Measurements from ENCODE around the gene CRTC2.

Gene CRTC2

GRCh38 chr1:153951801-153952200 lies 6.6 kb downstream of the CRTC2 start:
- Histone ChIP-seq H3K4ac (ENCODE audit: low read depth, low read length) (no peak overlapping the region), H3K27ac (ENCODE audit: low read depth, low read length) (no peak overlapping the region), H2AK5ac (ENCODE audit: low read length) (no peak overlapping the region), H3K36me3 (ENCODE audit: control insufficient read depth, insufficient read depth, low read length) (peaks cover 16% of the 10 kb centered on the region), H2BK5ac (ENCODE audit: low read length) (no peak overlapping the region), H3K23ac (ENCODE audit: low read length) (no peak overlapping the region), H3K4me2 (ENCODE audit: low read length) (no peak overlapping the region), H4K8ac (ENCODE audit: low read depth, low read length) (no peak overlapping the region), H3K27me3 (ENCODE audit: insufficient read depth, low read length, poor library complexity) (no peaks in the 10 kb centered on the region), H3K56ac (ENCODE audit: low read length) (no peak overlapping the region), H3K79me2 (ENCODE audit: control insufficient read depth, insufficient read depth, low read length) (peaks cover 29% of the 10 kb centered on the region), H2BK15ac (replicated peaks; ENCODE audit: low read depth) (no peak overlapping the region), H2BK120ac (ENCODE audit: low read depth, low read length) (no peak overlapping the region), H3K18ac (ENCODE audit: low read length) (no peak overlapping the region), H4K5ac (ENCODE audit: low read length) (no peak overlapping the region), H3K9ac (ENCODE audit: low read length) (no peak overlapping the region), H3K4me3 (ENCODE audit: low read length) (no peak overlapping the region), H3K79me1 (ENCODE audit: low read length) (peaks cover 24% of the 10 kb centered on the region), H3K4me1 (ENCODE audit: control insufficient read depth, low read depth, low read length) (peaks cover 3% of the 10 kb centered on the region)
- WGBS (ENCODE audit: extremely low coverage, insufficient coverage, low lambda C conversion rate), result no CpG with 5 or more reads among the region's 2 CpGs
- DNase-seq, result no peak

GRCh38 chr1:153951183-153951582 lies 7.2 kb downstream of the CRTC2 start:
- Histone ChIP-seq H3K27me3 (ENCODE audit: insufficient read depth, low read length, poor library complexity) (no peaks in the 10 kb centered on the region), H3K4me3 (ENCODE audit: low read length) (no peak overlapping the region), H4K8ac (ENCODE audit: low read depth, low read length) (no peak overlapping the region), H3K4ac (ENCODE audit: low read depth, low read length) (no peak overlapping the region), H3K18ac (ENCODE audit: low read length) (no peak overlapping the region), H4K5ac (ENCODE audit: low read length) (no peak overlapping the region), H3K9ac (ENCODE audit: low read length) (no peak overlapping the region), H3K79me2 (ENCODE audit: control insufficient read depth, insufficient read depth, low read length) (peaks cover 23% of the 10 kb centered on the region), H2AK5ac (ENCODE audit: low read length) (no peak overlapping the region), H2BK5ac (ENCODE audit: low read length) (no peak overlapping the region), H3K36me3 (ENCODE audit: control insufficient read depth, insufficient read depth, low read length) (peaks cover 16% of the 10 kb centered on the region), H2BK15ac (replicated peaks; ENCODE audit: low read depth) (no peak overlapping the region), H3K27ac (ENCODE audit: low read depth, low read length) (no peak overlapping the region), H2BK120ac (ENCODE audit: low read depth, low read length) (no peak overlapping the region), H3K23ac (ENCODE audit: low read length) (no peak overlapping the region), H3K56ac (ENCODE audit: low read length) (no peak overlapping the region), H3K79me1 (ENCODE audit: low read length) (peaks cover 21% of the 10 kb centered on the region), H3K4me2 (ENCODE audit: low read length) (no peak overlapping the region), H3K4me1 (ENCODE audit: control insufficient read depth, low read depth, low read length) (no peaks in the 10 kb centered on the region)
- WGBS (ENCODE audit: extremely low coverage, insufficient coverage, low lambda C conversion rate), result no CpG with 5 or more reads among the region's 11 CpGs
- DNase-seq, result no peak

GRCh38 chr1:153946622-153947241 lies 11.7 kb downstream of the CRTC2 start, which contains the start of gene DENND4B:
Gene DENND4B, minus strand, starts transcription at chr1:153946718. Its CDS starts 2,344 bp downstream, at chr1:153944374.
- no peak within 1 kb of the TSS for H4K5ac ChIP-seq (ENCODE audit: low read length)
- H3K4me3 ChIP-seq (ENCODE audit: low read length), result peak within 1 kb of the TSS; percentile 85
- no peak within 1 kb of the TSS for H2BK120ac ChIP-seq (ENCODE audit: low read depth, low read length)
- peak within 1 kb of the TSS; percentile 15 for H3K23ac ChIP-seq (ENCODE audit: low read length)
- H3K4ac ChIP-seq (ENCODE audit: low read depth, low read length), result peak within 1 kb of the TSS; percentile 97
- H2BK15ac ChIP-seq (replicated peaks; ENCODE audit: low read depth), result no peak within 1 kb of the TSS
- H4K8ac ChIP-seq (ENCODE audit: low read depth, low read length), result no peak within 1 kb of the TSS
- peaks cover 8% of the 10 kb centered on the region for H3K36me3 ChIP-seq (ENCODE audit: control insufficient read depth, insufficient read depth, low read length)
- H2AK5ac ChIP-seq (ENCODE audit: low read length), result no peak within 1 kb of the TSS
- H3K27ac ChIP-seq (ENCODE audit: low read depth, low read length), result peak within 1 kb of the TSS; percentile 60
- peak; percentile 92 for DNase-seq
- WGBS (ENCODE audit: extremely low coverage, insufficient coverage, low lambda C conversion rate), result no CpG with 5 or more reads among the region's 28 CpGs
- H3K56ac ChIP-seq (ENCODE audit: low read length), result peak within 1 kb of the TSS; percentile 97
- no peaks in the 10 kb centered on the region for H3K4me1 ChIP-seq (ENCODE audit: control insufficient read depth, low read depth, low read length)
- no peaks in the 10 kb centered on the region for H3K27me3 ChIP-seq (ENCODE audit: insufficient read depth, low read length, poor library complexity)
- H2BK5ac ChIP-seq (ENCODE audit: low read length), result no peak within 1 kb of the TSS
- H3K79me2 ChIP-seq (ENCODE audit: control insufficient read depth, insufficient read depth, low read length), result peaks cover 8% of the 10 kb centered on the region
- peak within 1 kb of the TSS; percentile 95 for H3K4me2 ChIP-seq (ENCODE audit: low read length)
- H3K9ac ChIP-seq (ENCODE audit: low read length), result peak within 1 kb of the TSS; percentile 96
- peaks cover 14% of the 10 kb centered on the region for H3K79me1 ChIP-seq (ENCODE audit: low read length)
- peak within 1 kb of the TSS; percentile 97 for H3K18ac ChIP-seq (ENCODE audit: low read length)

DNA sequence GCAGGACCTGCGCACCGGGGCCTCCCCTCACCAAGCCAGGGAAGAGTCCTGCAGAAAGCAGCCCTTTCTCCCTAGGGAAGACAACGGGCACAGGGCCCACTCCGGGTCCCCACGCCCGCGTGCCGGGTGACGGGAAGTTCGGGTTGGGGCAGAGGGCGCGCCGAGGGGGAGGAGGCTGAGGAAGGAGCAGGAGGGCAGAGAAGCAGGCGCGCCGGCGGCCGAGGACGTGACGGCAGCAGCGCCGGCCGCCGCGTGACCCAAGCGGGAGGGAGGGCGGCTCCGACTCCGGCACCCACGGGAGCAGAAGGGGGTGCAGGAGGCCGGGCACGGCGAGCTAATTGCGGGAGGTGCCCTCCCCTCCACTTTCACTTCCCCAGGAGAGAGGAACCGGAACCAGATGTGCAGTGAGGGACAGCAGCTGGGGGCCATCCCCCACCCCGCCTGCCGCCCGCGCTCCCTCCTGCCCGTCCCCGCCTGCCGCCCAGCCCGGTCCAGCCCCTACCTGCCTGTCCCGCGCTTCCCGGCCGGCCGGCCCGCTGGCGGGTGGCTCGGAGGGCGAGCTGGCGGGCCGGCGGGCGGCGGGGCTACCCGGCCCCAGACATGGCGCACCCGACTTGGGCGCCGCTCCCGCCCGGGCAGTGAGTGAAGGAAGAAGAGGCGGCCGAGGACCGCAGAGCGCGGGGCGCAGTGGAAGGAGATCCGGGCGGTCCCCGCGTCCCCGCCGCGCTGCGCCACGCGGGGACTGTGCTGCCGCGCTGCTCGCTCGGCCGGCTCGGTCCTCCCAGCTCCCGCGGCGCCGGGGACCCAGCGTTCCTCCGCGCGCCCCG lies 12.4 kb downstream of the CRTC2 start:
- H3K4me2 ChIP-seq (ENCODE audit: low read length), result peak overlapping the region; percentile 95
- peak overlapping the region; percentile 85 for H3K4me3 ChIP-seq (ENCODE audit: low read length)
- peak overlapping the region; percentile 97 for H3K4ac ChIP-seq (ENCODE audit: low read depth, low read length)
- H4K8ac ChIP-seq (ENCODE audit: low read depth, low read length), result no peak overlapping the region
- WGBS (ENCODE audit: extremely low coverage, insufficient coverage, low lambda C conversion rate), result no CpG with 5 or more reads among the region's 95 CpGs
- H3K27me3 ChIP-seq (ENCODE audit: insufficient read depth, low read length, poor library complexity), result no peaks in the 10 kb centered on the region
- no peaks in the 10 kb centered on the region for H3K4me1 ChIP-seq (ENCODE audit: control insufficient read depth, low read depth, low read length)
- peak overlapping the region; percentile 96 for H3K9ac ChIP-seq (ENCODE audit: low read length)
- H2BK120ac ChIP-seq (ENCODE audit: low read depth, low read length), result no peak overlapping the region
- peak; percentile 54 for DNase-seq
- H2BK5ac ChIP-seq (ENCODE audit: low read length), result no peak overlapping the region
- H4K5ac ChIP-seq (ENCODE audit: low read length), result no peak overlapping the region
- no peak overlapping the region for H2BK15ac ChIP-seq (replicated peaks; ENCODE audit: low read depth)
- no peak overlapping the region for H2AK5ac ChIP-seq (ENCODE audit: low read length)
- H3K18ac ChIP-seq (ENCODE audit: low read length), result peak overlapping the region; percentile 97
- peak overlapping the region; percentile 97 for H3K56ac ChIP-seq (ENCODE audit: low read length)
- peaks cover 14% of the 10 kb centered on the region for H3K79me1 ChIP-seq (ENCODE audit: low read length)
- H3K36me3 ChIP-seq (ENCODE audit: control insufficient read depth, insufficient read depth, low read length), result peaks cover 7% of the 10 kb centered on the region
- H3K79me2 ChIP-seq (ENCODE audit: control insufficient read depth, insufficient read depth, low read length), result peaks cover 8% of the 10 kb centered on the region
- peak overlapping the region; percentile 60 for H3K27ac ChIP-seq (ENCODE audit: low read depth, low read length)
- peak overlapping the region; percentile 15 for H3K23ac ChIP-seq (ENCODE audit: low read length)

- Histone ChIP-seq H2BK120ac (ENCODE audit: low read depth, low read length) (no peak overlapping the region), H3K23ac (ENCODE audit: low read length) (peak overlapping the region; percentile 15), H3K56ac (ENCODE audit: low read length) (peak overlapping the region; percentile 97), H3K4me1 (ENCODE audit: control insufficient read depth, low read depth, low read length) (no peaks in the 10 kb centered on the region), H2AK5ac (ENCODE audit: low read length) (no peak overlapping the region), H3K27me3 (ENCODE audit: insufficient read depth, low read length, poor library complexity) (no peaks in the 10 kb centered on the region), H3K4me3 (ENCODE audit: low read length) (peak overlapping the region; percentile 85), H3K36me3 (ENCODE audit: control insufficient read depth, insufficient read depth, low read length) (peaks cover 7% of the 10 kb centered on the region), H4K8ac (ENCODE audit: low read depth, low read length) (no peak overlapping the region), H4K5ac (ENCODE audit: low read length) (no peak overlapping the region), H2BK5ac (ENCODE audit: low read length) (no peak overlapping the region), H3K18ac (ENCODE audit: low read length) (peak overlapping the region; percentile 97), H3K79me1 (ENCODE audit: low read length) (peaks cover 14% of the 10 kb centered on the region), H3K79me2 (ENCODE audit: control insufficient read depth, insufficient read depth, low read length) (peaks cover 8% of the 10 kb centered on the region), H3K4ac (ENCODE audit: low read depth, low read length) (no peak overlapping the region), H3K27ac (ENCODE audit: low read depth, low read length) (no peak overlapping the region), H3K9ac (ENCODE audit: low read length) (peak overlapping the region; percentile 96), H3K4me2 (ENCODE audit: low read length) (peak overlapping the region; percentile 95), H2BK15ac (replicated peaks; ENCODE audit: low read depth) (no peak overlapping the region)
- no peak for DNase-seq
- no CpG with 5 or more reads among the region's 12 CpGs for WGBS (ENCODE audit: extremely low coverage, insufficient coverage, low lambda C conversion rate)
Observed at GRCh38 chr1:153945131-153945794, 13.1 kb downstream of the CRTC2 start.
